ENCODE results near the gene LHCGR.

The LHCGR gene

DNA sequence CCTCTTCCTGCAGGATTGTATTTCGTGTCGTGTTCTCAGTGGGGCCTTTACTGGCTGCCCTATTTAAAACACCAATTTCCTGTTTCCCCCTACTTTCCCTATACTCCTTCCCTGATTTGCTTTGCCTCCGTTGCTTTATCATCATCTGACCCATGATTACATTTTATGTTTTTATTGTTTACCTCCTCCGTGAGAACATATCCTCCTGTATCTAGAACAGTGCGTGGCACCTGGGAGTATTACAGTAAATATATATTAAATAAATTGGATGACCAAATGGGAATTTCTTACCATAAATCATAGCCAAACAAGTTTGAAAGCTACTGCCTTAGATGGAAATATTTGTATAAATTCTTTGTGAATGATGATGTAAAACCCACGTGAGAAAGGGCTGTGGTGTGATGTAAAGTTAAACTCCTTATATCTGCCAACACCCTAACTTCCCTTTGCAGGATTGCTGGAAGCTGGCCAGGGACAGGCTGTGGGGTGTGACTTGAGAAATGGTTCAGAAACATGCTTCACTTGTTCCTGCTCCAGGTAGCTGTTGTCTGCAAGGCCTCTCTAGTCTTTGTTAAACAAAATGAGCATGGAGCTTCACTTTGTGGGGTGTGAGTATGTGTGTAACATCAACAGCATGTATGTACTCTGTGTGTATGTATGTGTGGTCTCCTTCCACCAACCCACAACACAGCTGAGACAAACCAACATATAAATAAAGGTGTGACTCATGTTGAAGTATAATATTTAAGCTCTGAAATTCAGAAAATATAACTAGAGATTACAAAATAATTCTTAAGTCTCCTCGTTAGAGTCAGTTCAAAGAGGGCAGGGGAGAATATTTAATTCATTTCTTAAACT, 40.3 kb downstream of the LHCGR start:
- no peak for TF ChIP-seq EZH2phosphoT487 (IDR thresholded peaks at IDR 0.05; ENCODE audit: borderline replicate concordance, low read length)
- no peak overlapping the region for H3K27ac ChIP-seq (ENCODE audit: low read depth, low read length)
- H4K20me1 ChIP-seq (ENCODE audit: control insufficient read depth, insufficient read depth, low read depth, low read length) = no peaks in the 10 kb centered on the region
- H3K9me3 ChIP-seq (ENCODE audit: control insufficient read depth, insufficient read depth, low read length) = no peaks in the 10 kb centered on the region
- H3K36me3 ChIP-seq (ENCODE audit: control insufficient read depth, low read length) = no peaks in the 10 kb centered on the region
- no peak overlapping the region for H3K4me3 ChIP-seq (ENCODE audit: low read length)
- no peaks in the 10 kb centered on the region for H3F3A ChIP-seq (ENCODE audit: control insufficient read depth, insufficient read depth)
- H3K79me2 ChIP-seq (ENCODE audit: control insufficient read depth, low read length) = no peaks in the 10 kb centered on the region
- H3K9me2 ChIP-seq (replicated peaks; ENCODE audit: control insufficient read depth, low read length) = no peaks in the 10 kb centered on the region
- H3K4me2 ChIP-seq (ENCODE audit: low read length) = no peak overlapping the region
- no peaks in the 10 kb centered on the region for H3K27me3 ChIP-seq (ENCODE audit: control insufficient read depth, low read length)
- H3K4me1 ChIP-seq (ENCODE audit: control insufficient read depth, low read length) = no peaks in the 10 kb centered on the region

DNA sequence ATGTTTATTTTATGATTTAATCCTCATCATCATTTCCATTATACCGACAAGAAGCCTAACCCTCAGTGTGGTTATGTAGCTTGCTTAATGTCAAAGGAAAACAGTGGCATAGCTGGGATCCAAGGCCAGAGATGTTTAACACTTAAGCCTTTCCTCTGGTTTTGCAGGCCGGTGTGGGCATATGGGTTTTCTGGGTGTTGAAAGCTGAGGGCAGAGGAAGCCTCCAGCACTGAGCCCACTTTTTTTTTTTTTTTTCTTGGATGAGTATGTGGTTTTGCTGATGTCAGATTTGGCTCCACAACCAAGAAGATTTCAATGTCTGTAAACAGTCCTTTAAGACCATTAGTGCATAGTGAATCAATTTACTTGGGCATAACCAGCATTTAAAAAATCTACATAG, 41.3 kb downstream of the LHCGR start:
- TF ChIP-seq CTCF (IDR thresholded peaks at IDR 0.05; ENCODE audit: low read depth, low read length, poor library complexity, severe bottlenecking) (no peak), EZH2phosphoT487 (IDR thresholded peaks at IDR 0.05; ENCODE audit: borderline replicate concordance, low read length) (no peak)
- no peak overlapping the region for H3K27ac ChIP-seq (ENCODE audit: low read depth, low read length)

DNA sequence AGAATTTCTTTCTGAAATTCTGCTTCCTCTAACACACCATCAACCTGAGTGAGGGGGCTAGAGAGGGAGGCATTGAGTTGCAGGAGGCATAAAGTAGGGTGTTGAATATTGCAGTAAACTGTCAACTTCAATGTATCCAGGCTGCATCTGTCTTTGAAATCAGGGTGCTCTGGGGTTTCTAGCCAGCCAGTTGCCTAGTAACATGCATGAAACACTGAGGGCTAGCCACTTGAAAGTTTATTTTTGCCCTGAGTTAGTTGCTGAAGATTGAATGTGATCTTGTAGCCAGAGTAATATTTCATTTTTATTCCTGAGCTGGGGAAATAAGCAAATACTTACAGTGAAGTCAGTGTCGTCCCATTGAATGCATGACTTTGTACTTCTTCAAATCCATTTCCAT, 41.9 kb downstream of the LHCGR start:
- H3K79me2 ChIP-seq (ENCODE audit: control insufficient read depth, low read length) = no peaks in the 10 kb centered on the region
- H3K4me2 ChIP-seq (ENCODE audit: low read length) = no peak overlapping the region
- H3K9me2 ChIP-seq (replicated peaks; ENCODE audit: control insufficient read depth, low read length) = no peaks in the 10 kb centered on the region
- H3K4me1 ChIP-seq (ENCODE audit: control insufficient read depth, low read length) = no peaks in the 10 kb centered on the region
- H4K20me1 ChIP-seq (ENCODE audit: control insufficient read depth, insufficient read depth, low read depth, low read length) = no peaks in the 10 kb centered on the region
- no peaks in the 10 kb centered on the region for H3K36me3 ChIP-seq (ENCODE audit: control insufficient read depth, low read length)
- no peaks in the 10 kb centered on the region for H3K27me3 ChIP-seq (ENCODE audit: control insufficient read depth, low read length)
- H3F3A ChIP-seq (ENCODE audit: control insufficient read depth, insufficient read depth) = no peaks in the 10 kb centered on the region
- no peak overlapping the region for H3K27ac ChIP-seq (ENCODE audit: low read depth, low read length)
- H3K4me3 ChIP-seq (ENCODE audit: low read length) = no peak overlapping the region
- no peaks in the 10 kb centered on the region for H3K9me3 ChIP-seq (ENCODE audit: control insufficient read depth, insufficient read depth, low read length)
- TF ChIP-seq CTCF (IDR thresholded peaks at IDR 0.05; ENCODE audit: low read depth, low read length, poor library complexity, severe bottlenecking) = no peak
- no peak for TF ChIP-seq EZH2phosphoT487 (IDR thresholded peaks at IDR 0.05; ENCODE audit: borderline replicate concordance, low read length)

More for the DNA sequence above, 41.3 kb downstream of the LHCGR start:
- Histone ChIP-seq H3K4me1 (ENCODE audit: control insufficient read depth, low read length) (no peaks in the 10 kb centered on the region), H3K9me3 (ENCODE audit: control insufficient read depth, insufficient read depth, low read length) (no peaks in the 10 kb centered on the region), H3K4me3 (ENCODE audit: low read length) (no peak overlapping the region), H4K20me1 (ENCODE audit: control insufficient read depth, insufficient read depth, low read depth, low read length) (no peaks in the 10 kb centered on the region), H3K9me2 (replicated peaks; ENCODE audit: control insufficient read depth, low read length) (no peaks in the 10 kb centered on the region), H3F3A (ENCODE audit: control insufficient read depth, insufficient read depth) (no peaks in the 10 kb centered on the region), H3K4me2 (ENCODE audit: low read length) (no peak overlapping the region), H3K36me3 (ENCODE audit: control insufficient read depth, low read length) (no peaks in the 10 kb centered on the region), H3K27me3 (ENCODE audit: control insufficient read depth, low read length) (no peaks in the 10 kb centered on the region), H3K79me2 (ENCODE audit: control insufficient read depth, low read length) (no peaks in the 10 kb centered on the region)

DNA sequence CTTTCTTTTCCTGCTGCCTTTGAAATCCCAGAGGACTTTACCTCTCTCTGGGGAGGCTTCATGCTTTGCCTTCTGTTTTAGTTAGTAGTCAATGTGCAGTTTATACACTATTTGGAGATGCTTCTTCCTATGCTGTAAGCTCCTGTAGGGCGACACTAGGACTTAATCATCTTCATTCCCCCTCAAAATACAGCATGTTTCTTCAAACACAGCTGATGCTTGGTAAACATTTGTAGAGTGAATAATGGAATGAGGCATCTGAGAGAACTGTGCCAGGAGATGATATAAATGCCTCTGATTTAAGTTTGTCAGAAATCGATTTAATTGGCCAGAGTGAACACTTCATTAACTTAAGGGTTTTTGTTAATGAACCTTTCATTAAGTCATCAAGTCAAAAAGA, 43.4 kb downstream of the LHCGR start:
- Histone ChIP-seq H4K20me1 (ENCODE audit: control insufficient read depth, insufficient read depth, low read depth, low read length) (no peaks in the 10 kb centered on the region), H3K4me2 (ENCODE audit: low read length) (no peak overlapping the region), H3F3A (ENCODE audit: control insufficient read depth, insufficient read depth) (no peaks in the 10 kb centered on the region), H3K27ac (ENCODE audit: low read depth, low read length) (no peak overlapping the region), H3K9me2 (replicated peaks; ENCODE audit: control insufficient read depth, low read length) (no peaks in the 10 kb centered on the region), H3K9me3 (ENCODE audit: control insufficient read depth, insufficient read depth, low read length) (no peaks in the 10 kb centered on the region), H3K4me3 (ENCODE audit: low read length) (no peak overlapping the region), H3K36me3 (ENCODE audit: control insufficient read depth, low read length) (no peaks in the 10 kb centered on the region), H3K4me1 (ENCODE audit: control insufficient read depth, low read length) (no peaks in the 10 kb centered on the region), H3K27me3 (ENCODE audit: control insufficient read depth, low read length) (no peaks in the 10 kb centered on the region), H3K79me2 (ENCODE audit: control insufficient read depth, low read length) (no peaks in the 10 kb centered on the region)
- TF ChIP-seq CTCF (IDR thresholded peaks at IDR 0.05; ENCODE audit: low read depth, low read length, poor library complexity, severe bottlenecking) (no peak), EZH2phosphoT487 (IDR thresholded peaks at IDR 0.05; ENCODE audit: borderline replicate concordance, low read length) (no peak)

All from DOHH2 (cell line).